CD14-positive monocyte (primary cell): ENCODE data around the gene GPN1. TPM values are rescaled to one million over a fixed set of nuclear protein-coding genes. Genes with fewer than 3 reads are reported as not detected.
"Not testable (repeated sequence)": the region's sequence is repeated elsewhere in the genome, so short reads cannot be mapped to it uniquely, and the experiment has no call there.

Experiments used
- DNase-seq, 3 donors: peaks; one replicate each; pipeline ENCODE4 v3.0.0-alpha.2; 2011 to 2022
- H2AFZ ChIP-seq: 2 replicates; pipeline ENCODE4 v1.6.0; 2012; ENCODE audit warnings: mild to moderate bottlenecking, low read depth, low read length, inconsistent platforms; ENCODE audit not compliant: insufficient read depth, poor library complexity, severe bottlenecking
- H3K27ac ChIP-seq, 2 donors: 1 replicate in 1 of 2; 2 replicates in 1 of 2; pipeline ENCODE4 v1.5.1; 2012 to 2013; ENCODE audit warnings: low read length in 2 of 2, control low read depth in 1 of 2, inconsistent platforms in 1 of 2, low read depth in 1 of 2, mild to moderate bottlenecking in 1 of 2
- H3K27me3 ChIP-seq, 2 donors: one replicate each; pipeline versions ENCODE4 v1.6.0 to v1.6.1; 2011 to 2013; ENCODE audit warnings: low read length in 2 of 2; ENCODE audit not compliant: control insufficient read depth in 2 of 2, insufficient read depth in 2 of 2
- H3K36me3 ChIP-seq, 2 donors: replicated peaks in 1 of 2; 1 replicate in 1 of 2; 2 replicates in 1 of 2; pipeline versions ENCODE4 v1.5.1 to v1.6.1; 2012 to 2013; ENCODE audit warnings: low read length in 2 of 2, control low read depth in 1 of 2, inconsistent platforms in 1 of 2, mild to moderate bottlenecking in 1 of 2; ENCODE audit not compliant: insufficient read depth in 2 of 2, control insufficient read depth in 1 of 2
- H3K4me1 ChIP-seq, 2 donors: 1 replicate in 1 of 2; 2 replicates in 1 of 2; pipeline versions ENCODE4 v1.5.1 to v1.6.1; 2012 to 2013; ENCODE audit warnings: low read length in 2 of 2, control low read depth in 1 of 2, inconsistent platforms in 1 of 2, mild to moderate bottlenecking in 1 of 2, moderate library complexity in 1 of 2; ENCODE audit not compliant: insufficient read depth in 2 of 2, control insufficient read depth in 1 of 2
- H3K4me2 ChIP-seq: replicated peaks from 2 replicates; pipeline ENCODE3; 2012; ENCODE audit warnings: low read length, moderate library complexity, mild to moderate bottlenecking; ENCODE audit not compliant: poor library complexity, severe bottlenecking; ENCODE audit errors: extremely low read depth
- H3K4me3 ChIP-seq, 3 experiments: fragments of 200-600 bp in 1 of 3; sonication (generic) in 1 of 3; replicated peaks in 1 of 3; 1 replicate in 2 of 3; 2 replicates in 1 of 3; pipeline ENCODE4 v1.5.1; 2011 to 2013; ENCODE audit warnings: low read length in 3 of 3, mild to moderate bottlenecking in 3 of 3, control low read depth in 2 of 3, low read depth in 2 of 3, inconsistent platforms in 1 of 3, moderate library complexity in 1 of 3
- H3K79me2 ChIP-seq: 2 replicates; pipeline ENCODE4 v1.6.0; 2012; ENCODE audit warnings: mild to moderate bottlenecking, control low read depth, inconsistent platforms, low read length, moderate library complexity; ENCODE audit not compliant: insufficient read depth
- H3K9ac ChIP-seq: 2 replicates; pipeline ENCODE4 v1.6.0; 2017; ENCODE audit warnings: low read length, mild to moderate bottlenecking; ENCODE audit not compliant: insufficient read depth, poor library complexity, severe bottlenecking
- H3K9me3 ChIP-seq, 2 donors: replicated peaks in 1 of 2; 1 replicate in 1 of 2; 2 replicates in 1 of 2; pipeline versions ENCODE4 v1.5.1 to v1.6.1; 2012 to 2013; ENCODE audit warnings: low read length in 2 of 2, control low read depth in 1 of 2; ENCODE audit not compliant: control insufficient read depth in 1 of 2, insufficient read depth in 1 of 2
- H4K20me1 ChIP-seq: 2 replicates; pipeline ENCODE4 v1.6.0; 2012; ENCODE audit warnings: mild to moderate bottlenecking, low read length, control low read depth, moderate library complexity; ENCODE audit not compliant: insufficient read depth
- H3K27ac Mint-ChIP-seq, 7 donors: one replicate each; pipeline ENCODE4 v1.8.0; 2020; ENCODE audit warnings: mild to moderate bottlenecking in 7 of 7, mixed read lengths in 7 of 7, moderate library complexity in 6 of 7, inconsistent platforms in 2 of 7
- H3K27me3 Mint-ChIP-seq, 3 donors: one replicate each; pipeline ENCODE4 v1.8.0; 2021 to 2022; ENCODE audit warnings: low read depth in 3 of 3, mild to moderate bottlenecking in 3 of 3, mixed read lengths in 3 of 3, moderate library complexity in 3 of 3, inconsistent platforms in 1 of 3
- H3K36me3 Mint-ChIP-seq, 2 donors: one replicate each; pipeline ENCODE4 v1.8.0; 2020; ENCODE audit warnings: mixed read lengths in 2 of 2, inconsistent platforms in 1 of 2, mild to moderate bottlenecking in 1 of 2
- H3K4me1 Mint-ChIP-seq: one replicate; pipeline ENCODE4 v1.8.0; 2020; ENCODE audit warnings: mild to moderate bottlenecking, mixed read lengths
- H3K4me3 Mint-ChIP-seq, 2 donors: one replicate each; pipeline ENCODE4 v1.8.0; 2020; ENCODE audit warnings: mild to moderate bottlenecking in 2 of 2, mixed read lengths in 2 of 2, moderate library complexity in 1 of 2
- H3K9me3 Mint-ChIP-seq, 7 donors: one replicate each; pipeline ENCODE4 v1.8.0; 2020 to 2022; ENCODE audit warnings: mixed read lengths in 7 of 7, mild to moderate bottlenecking in 6 of 7, moderate library complexity in 6 of 7, inconsistent platforms in 2 of 7
- whole genome bisulfite sequencing: methylation state at CpG from one replicate; pipeline ENCODE4 v1.1.5; 2013; ENCODE audit warnings: missing lambda C conversion rate; ENCODE audit not compliant: insufficient coverage; 5-methylcytosine and 5-hydroxymethylcytosine counted together
- intact Hi-C, 2 donors: fragments of 100-400 bp; cut with micrococcal nuclease; formaldehyde crosslinking; loops; one replicate each; pipeline versions ENCODE4 v1.15.0 to v1.15.1; 2023
- polyA plus RNA-seq, 3 donors: library from polyadenylated mRNA; depleted of rRNA in 1 of 3; unstranded in 2 of 3; stranded (reverse) in 1 of 3; fragments of 300-500 nt in 2 of 3; fragments of >200 nt in 1 of 3; fragmentation: Illumina TruSeq in 2 of 3; gene quantifications; 1 replicate in 2 of 3; 2 replicates in 1 of 3; pipeline ENCODE4 v1.2.3, GENCODE V29; 2012 to 2021
- TF ChIP-seq, protein P1 (sequence below): fragments of 200-600 bp; IDR thresholded peaks from one replicate; pipeline ENCODE4 v1.8.0; 2022; ENCODE audit warnings: antibody characterized with exemption, mild to moderate bottlenecking

The GPN1 gene
- polyA plus RNA-seq, 3 donors, result 16.1 to 49.8 (median 46.8) TPM

- Mint-ChIP-seq H3K27ac (peak overlapping the region in 1 of 7 donors; percentile 37), H3K4me1 (peaks cover 26% of the 10 kb centered on the region), H3K27me3 (no peaks in the 10 kb centered on the region), H3K9me3 (peaks cover 34 to 44% (median 41%) of the 10 kb centered on the region in 7 donors), H3K36me3 (peaks cover 27 to 50% of the 10 kb centered on the region in 2 donors), H3K4me3 (no peak overlapping the region)
- Histone ChIP-seq H3K36me3 (peaks cover 0 to 28% of the 10 kb centered on the region in 2 donors), H3K4me1 (peaks cover 14 to 17% of the 10 kb centered on the region in 2 donors), H3K27me3 (no peaks in the 10 kb centered on the region), H4K20me1 (peaks cover 51% of the 10 kb centered on the region), H3K27ac (no peak overlapping the region), H3K9me3 (peaks cover 15 to 46% of the 10 kb centered on the region in 2 donors), H3K9ac (no peak overlapping the region), H3K4me3 (no peak overlapping the region), H3K4me2 (no peak overlapping the region), H2AFZ (no peak overlapping the region), H3K79me2 (peaks cover 99% of the 10 kb centered on the region)
- intact Hi-C loops, result no loop called here
- 100% methylated on average over 1 of the region's 2 CpGs for WGBS
- TF ChIP-seq, protein P1, sequence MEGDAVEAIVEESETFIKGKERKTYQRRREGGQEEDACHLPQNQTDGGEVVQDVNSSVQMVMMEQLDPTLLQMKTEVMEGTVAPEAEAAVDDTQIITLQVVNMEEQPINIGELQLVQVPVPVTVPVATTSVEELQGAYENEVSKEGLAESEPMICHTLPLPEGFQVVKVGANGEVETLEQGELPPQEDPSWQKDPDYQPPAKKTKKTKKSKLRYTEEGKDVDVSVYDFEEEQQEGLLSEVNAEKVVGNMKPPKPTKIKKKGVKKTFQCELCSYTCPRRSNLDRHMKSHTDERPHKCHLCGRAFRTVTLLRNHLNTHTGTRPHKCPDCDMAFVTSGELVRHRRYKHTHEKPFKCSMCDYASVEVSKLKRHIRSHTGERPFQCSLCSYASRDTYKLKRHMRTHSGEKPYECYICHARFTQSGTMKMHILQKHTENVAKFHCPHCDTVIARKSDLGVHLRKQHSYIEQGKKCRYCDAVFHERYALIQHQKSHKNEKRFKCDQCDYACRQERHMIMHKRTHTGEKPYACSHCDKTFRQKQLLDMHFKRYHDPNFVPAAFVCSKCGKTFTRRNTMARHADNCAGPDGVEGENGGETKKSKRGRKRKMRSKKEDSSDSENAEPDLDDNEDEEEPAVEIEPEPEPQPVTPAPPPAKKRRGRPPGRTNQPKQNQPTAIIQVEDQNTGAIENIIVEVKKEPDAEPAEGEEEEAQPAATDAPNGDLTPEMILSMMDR, result no peak
- no peak for DNase-seq
Measured at GRCh38 chr2:27593240-27593639, 35.6 kb upstream of the GPN1 start.

GRCh38 chr2:27594020-27594703, 34.7 kb upstream of the GPN1 start:
- H3K4me2 ChIP-seq, H3K9ac ChIP-seq, H3K4me3 Mint-ChIP-seq, H3K27me3 ChIP-seq, H3K4me3 ChIP-seq, H3K27ac ChIP-seq, H3K27me3 Mint-ChIP-seq, intact Hi-C loops, DNase-seq, H2AFZ ChIP-seq: not testable (repeated sequence)
- Histone ChIP-seq H3K4me1 (peaks cover 22 to 26% of the 10 kb centered on the region in 2 donors), H4K20me1 (peaks cover 52% of the 10 kb centered on the region), H3K79me2 (peaks cover 99% of the 10 kb centered on the region), H3K36me3 (peaks cover 0 to 28% of the 10 kb centered on the region in 2 donors), H3K9me3 (peaks cover 15 to 46% of the 10 kb centered on the region in 2 donors)
- H3K9me3 Mint-ChIP-seq, result peaks cover 34 to 44% (median 41%) of the 10 kb centered on the region in 7 donors
- H3K36me3 Mint-ChIP-seq, result peaks cover 28 to 54% of the 10 kb centered on the region in 2 donors
- H3K27ac Mint-ChIP-seq, result peak overlapping the region in 1 of 7 donors; percentile 58
- WGBS, result 99% methylated on average over 33 of the region's 45 CpGs
- peaks cover 35% of the 10 kb centered on the region for H3K4me1 Mint-ChIP-seq

DNA sequence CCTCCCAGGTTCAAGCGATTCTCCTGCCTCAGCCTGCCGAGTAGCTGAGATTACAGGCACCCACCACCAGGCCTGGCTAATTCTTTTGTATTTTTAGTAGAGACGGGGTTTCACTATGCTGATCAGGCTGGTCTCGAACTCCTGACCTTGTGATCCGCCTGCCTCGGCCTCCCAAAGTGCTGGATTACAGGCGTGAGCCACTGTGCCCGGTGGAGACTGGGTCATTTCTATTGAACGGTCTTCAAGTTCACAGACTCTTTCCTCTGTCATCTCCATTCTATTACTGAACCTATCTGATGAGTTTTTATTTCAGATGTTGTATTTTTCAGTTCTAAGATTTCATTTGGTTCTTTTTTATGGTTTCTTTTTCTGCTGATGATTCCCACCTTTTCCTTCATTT, 33.4 kb upstream of the GPN1 start:
- peaks cover 37% of the 10 kb centered on the region for H3K4me1 Mint-ChIP-seq
- Histone ChIP-seq H3K79me2 (peaks cover 97% of the 10 kb centered on the region), H4K20me1 (peaks cover 56% of the 10 kb centered on the region), H3K4me1 (peaks cover 22 to 27% of the 10 kb centered on the region in 2 donors), H3K36me3 (peaks cover 7 to 29% of the 10 kb centered on the region in 2 donors), H3K9me3 (peaks cover 15 to 45% of the 10 kb centered on the region in 2 donors)
- intact Hi-C loops, H3K4me3 Mint-ChIP-seq, DNase-seq, H3K27ac Mint-ChIP-seq, H3K4me3 ChIP-seq, H3K27me3 ChIP-seq, H2AFZ ChIP-seq, H3K27ac ChIP-seq, H3K4me2 ChIP-seq, H3K27me3 Mint-ChIP-seq, H3K9ac ChIP-seq: not testable (repeated sequence)
- peaks cover 40 to 60% of the 10 kb centered on the region in 2 donors for H3K36me3 Mint-ChIP-seq
- H3K9me3 Mint-ChIP-seq, result peaks cover 29 to 42% (median 37%) of the 10 kb centered on the region in 7 donors
- WGBS, result 100% methylated on average over 7 of the region's 9 CpGs
